ENCODE data around the gene SLC10A7. TPM values are rescaled to one million over a fixed set of nuclear protein-coding genes. Genes with fewer than 3 reads are reported as not detected.

The SLC10A7 gene
- total and polyA plus RNA-seq, 9 of the 15 experiments (the other 6 are each of a cell fraction or from before 2014, with no cell fraction given): 6.4 to 22.8 (median 16.1) TPM

GRCh38 chr4:146525754-146526153 lies 4.0 kb upstream of the SLC10A7 start (continued):
- 0 out of 2 replicates have a peak, but pooled peaks have one; percentile 13 for TF ChIP-seq JUND (IDR thresholded peaks at IDR 0.05; ENCODE audit: borderline replicate concordance, low read depth, low read length)
- no peak for TF ChIP-seq JUND (tag; IDR thresholded peaks at IDR 0.05; ENCODE audit: borderline replicate concordance, low read depth, low read length)
- no peak for TF ChIP-seq SIRT6 (IDR thresholded peaks at IDR 0.05; ENCODE audit: low read depth, low read length)
- 0 out of 2 replicates have a peak, but pooled peaks have one; percentile 13 for TF ChIP-seq CBFA2T2 (conservative IDR thresholded peaks at IDR 0.05)
- no peak for TF ChIP-seq ADNP (tag; IDR thresholded peaks at IDR 0.05)
- no peak for TF ChIP-seq RBM39 (optimal IDR thresholded peaks at IDR 0.05; ENCODE audit: low read depth, low read length)
- peak; percentile 94 for TF ChIP-seq MEIS2 (IDR thresholded peaks at IDR 0.05; ENCODE audit: partially characterized antibody)
- peak; percentile 33 for TF ChIP-seq EP300 (IDR thresholded peaks at IDR 0.05; ENCODE audit: low read length)

GRCh38 chr4:146524663-146525062 lies 2.9 kb upstream of the SLC10A7 start:
- H3K79me2 ChIP-seq (ENCODE audit: control insufficient read depth, insufficient read depth, low read length): peaks cover 32% of the 10 kb centered on the region
- no peak overlapping the region for H3K27ac ChIP-seq (ENCODE audit: extremely low read depth, low read depth, low read length)
- H3K27me3 ChIP-seq (ENCODE audit: control insufficient read depth in 2 of 2, insufficient read depth in 2 of 2, low read length in 2 of 2): no peaks in the 10 kb centered on the region
- intact Hi-C loops (cut with micrococcal nuclease) (loop anchor here (5.0 to 10.0 kb wide), 2 partner anchors 182 to 1090 kb away; partner anchors contain the start of gene TMEM184C), in situ Hi-C loops (cut with MboI) (no loop called here)
- H3K36me3 ChIP-seq (ENCODE audit: control insufficient read depth, insufficient read depth, low read length): no peaks in the 10 kb centered on the region
- no peak overlapping the region for H3K9ac ChIP-seq (ENCODE audit: insufficient read depth in 1 of 2, low read depth in 2 of 2, low read length in 2 of 2)
- no peak overlapping the region for H3K4me3 ChIP-seq
- WGBS (ENCODE audit: insufficient coverage, low coverage, missing lambda C conversion rate): 64% methylated on average over 3 of the region's 3 CpGs
- H2AFZ ChIP-seq (ENCODE audit: low read depth, low read length): no peak overlapping the region
- ATAC-seq (no peak), DNase-seq (ENCODE audit: extremely low read depth in 1 of 4, low spot score in 3 of 4) (no peak), FAIRE-seq (no peak)
- no peaks in the 10 kb centered on the region for H4K20me1 ChIP-seq (replicated peaks; ENCODE audit: control insufficient read depth, insufficient read depth, low read length)
- BruUV-seq (replicated peaks): no TSS peak
- ChIA-PET CTCF (ENCODE audit: low intra/inter-chr PET ratio) (no interaction called here), POLR2A (interaction anchor here (0.7 kb wide), 1 partner anchor 16 kb away, joined by 3 read pairs; no protein-coding TSS in a partner anchor)
- H3K9me3 ChIP-seq (replicated peaks; ENCODE audit: control insufficient read depth, insufficient read depth, low read depth, low read length): no peaks in the 10 kb centered on the region
- no peak overlapping the region for H3K4me2 ChIP-seq (ENCODE audit: insufficient read depth, low read length)
- no peaks in the 10 kb centered on the region for H3K9me1 ChIP-seq (ENCODE audit: control insufficient read depth, insufficient read depth, low read length)
- H3K4me1 ChIP-seq (replicated peaks in 1 of 2; ENCODE audit: control insufficient read depth in 2 of 2, insufficient read depth in 2 of 2, low read length in 2 of 2): peaks cover 12 to 16% of the 10 kb centered on the region in 2 experiments; a peak in 4 of 5 replicates
- TF ChIP-seq ZNF212 (CRISPR knock-in tag; IDR thresholded peaks at IDR 0.05) (no peak), CEBPG (CRISPR knock-in tag; IDR thresholded peaks at IDR 0.05) (no peak), CEBPG (tag; conservative IDR thresholded peaks at IDR 0.05 in 1 of 2, IDR thresholded peaks at IDR 0.05 in 1 of 2) (no peak), PCBP1 (IDR thresholded peaks at IDR 0.05; ENCODE audit: low read depth, low read length, poor library complexity, severe bottlenecking) (no peak), ELK1 (CRISPR knock-in tag; IDR thresholded peaks at IDR 0.05) (no peak), EP400 (IDR thresholded peaks at IDR 0.05) (no peak), E2F8 (IDR thresholded peaks at IDR 0.05; ENCODE audit: low read depth, partially characterized antibody) (no peak), PURB (CRISPR knock-in tag; IDR thresholded peaks at IDR 0.05; ENCODE audit: low read depth) (no peak), ZBTB7A (IDR thresholded peaks at IDR 0.05; ENCODE audit: borderline replicate concordance, control insufficient read depth, low read depth, low read length) (no peak), MEF2A (IDR thresholded peaks at IDR 0.05; ENCODE audit: control insufficient read depth, low read depth, low read length) (no peak), BACH1 (tag; IDR thresholded peaks at IDR 0.05) (no peak), BCL6 (CRISPR knock-in tag; IDR thresholded peaks at IDR 0.05) (no peak), RBM39 (optimal IDR thresholded peaks at IDR 0.05; ENCODE audit: low read depth, low read length) (no peak)

Measured in K562 (cell line).